Measurements from ENCODE around the gene GAS7.

Gene GAS7

DNA sequence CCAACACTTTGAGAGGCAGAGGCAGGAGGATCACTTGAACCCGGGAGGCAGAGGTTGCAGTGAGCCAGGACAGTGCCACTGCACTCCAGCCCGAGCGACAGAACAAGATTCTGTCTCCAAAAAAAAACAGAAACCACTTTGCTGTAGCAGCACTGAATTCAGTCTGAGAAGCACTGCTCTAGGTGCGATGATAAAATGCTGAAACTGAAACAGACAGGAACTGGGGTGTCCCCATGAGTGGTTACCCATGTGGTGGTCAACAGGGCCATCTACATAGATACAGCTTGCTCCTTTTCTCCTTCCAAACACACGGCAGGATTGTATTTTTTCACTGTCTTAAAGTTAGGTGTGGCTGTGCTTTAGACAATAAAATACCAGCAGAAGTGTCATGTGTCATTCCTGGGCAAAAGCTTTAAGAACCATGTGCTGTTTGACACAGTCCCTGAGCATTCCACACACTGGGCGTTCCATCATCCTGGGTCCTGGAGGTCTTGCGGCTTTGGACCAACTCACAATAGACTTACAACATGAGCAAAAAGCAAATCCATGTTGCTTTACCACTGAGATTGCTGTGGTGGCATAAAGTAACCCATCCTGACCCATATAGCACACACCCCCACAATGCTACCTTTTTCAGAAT is 11.5 kb downstream of the GAS7 start:
- no peak for ATAC-seq
- TF ChIP-seq ESRRG (CRISPR knock-in tag; IDR thresholded peaks at IDR 0.05) (no peak), TOX (CRISPR knock-in tag; IDR thresholded peaks at IDR 0.05; ENCODE audit: borderline replicate concordance) (no peak), RARB (CRISPR knock-in tag; IDR thresholded peaks at IDR 0.05) (no peak), SNAI2 (CRISPR knock-in tag; IDR thresholded peaks at IDR 0.05) (no peak), ZFP30 (CRISPR knock-in tag; IDR thresholded peaks at IDR 0.05) (no peak)

- no peak for TF ChIP-seq ZNF70 (CRISPR knock-in tag; IDR thresholded peaks at IDR 0.05)
- TF ChIP-seq PPARA (CRISPR knock-in tag; IDR thresholded peaks at IDR 0.05; ENCODE audit: borderline replicate concordance) = no peak
- TF ChIP-seq, protein P1, sequence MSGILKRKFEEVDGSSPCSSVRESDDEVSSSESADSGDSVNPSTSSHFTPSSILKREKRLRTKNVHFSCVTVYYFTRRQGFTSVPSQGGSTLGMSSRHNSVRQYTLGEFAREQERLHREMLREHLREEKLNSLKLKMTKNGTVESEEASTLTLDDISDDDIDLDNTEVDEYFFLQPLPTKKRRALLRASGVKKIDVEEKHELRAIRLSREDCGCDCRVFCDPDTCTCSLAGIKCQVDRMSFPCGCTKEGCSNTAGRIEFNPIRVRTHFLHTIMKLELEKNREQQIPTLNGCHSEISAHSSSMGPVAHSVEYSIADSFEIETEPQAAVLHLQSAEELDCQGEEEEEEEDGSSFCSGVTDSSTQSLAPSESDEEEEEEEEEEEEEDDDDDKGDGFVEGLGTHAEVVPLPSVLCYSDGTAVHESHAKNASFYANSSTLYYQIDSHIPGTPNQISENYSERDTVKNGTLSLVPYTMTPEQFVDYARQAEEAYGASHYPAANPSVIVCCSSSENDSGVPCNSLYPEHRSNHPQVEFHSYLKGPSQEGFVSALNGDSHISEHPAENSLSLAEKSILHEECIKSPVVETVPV (CRISPR knock-in tag; IDR thresholded peaks at IDR 0.05) = no peak
- no peak for TF ChIP-seq ZNF8 (CRISPR knock-in tag; IDR thresholded peaks at IDR 0.05)
- TF ChIP-seq ZNF565 (CRISPR knock-in tag; conservative IDR thresholded peaks at IDR 0.05; ENCODE audit: low read depth) = no peak
- TF ChIP-seq GLIS3 (CRISPR knock-in tag; IDR thresholded peaks at IDR 0.05) = no peak
- no peak for TF ChIP-seq OSR1 (CRISPR knock-in tag; IDR thresholded peaks at IDR 0.05)
- no peak for TF ChIP-seq ARNTL (CRISPR knock-in tag; IDR thresholded peaks at IDR 0.05; ENCODE audit: borderline replicate concordance, low read depth)
- no peak for TF ChIP-seq ISL1 (CRISPR knock-in tag; IDR thresholded peaks at IDR 0.05)
- TF ChIP-seq ZC3H10 (CRISPR knock-in tag; IDR thresholded peaks at IDR 0.05) = no peak
- TF ChIP-seq TOX (CRISPR knock-in tag; IDR thresholded peaks at IDR 0.05; ENCODE audit: borderline replicate concordance) = no peak
- no peak for TF ChIP-seq ESRRG (CRISPR knock-in tag; IDR thresholded peaks at IDR 0.05)
- TF ChIP-seq, protein P2, sequence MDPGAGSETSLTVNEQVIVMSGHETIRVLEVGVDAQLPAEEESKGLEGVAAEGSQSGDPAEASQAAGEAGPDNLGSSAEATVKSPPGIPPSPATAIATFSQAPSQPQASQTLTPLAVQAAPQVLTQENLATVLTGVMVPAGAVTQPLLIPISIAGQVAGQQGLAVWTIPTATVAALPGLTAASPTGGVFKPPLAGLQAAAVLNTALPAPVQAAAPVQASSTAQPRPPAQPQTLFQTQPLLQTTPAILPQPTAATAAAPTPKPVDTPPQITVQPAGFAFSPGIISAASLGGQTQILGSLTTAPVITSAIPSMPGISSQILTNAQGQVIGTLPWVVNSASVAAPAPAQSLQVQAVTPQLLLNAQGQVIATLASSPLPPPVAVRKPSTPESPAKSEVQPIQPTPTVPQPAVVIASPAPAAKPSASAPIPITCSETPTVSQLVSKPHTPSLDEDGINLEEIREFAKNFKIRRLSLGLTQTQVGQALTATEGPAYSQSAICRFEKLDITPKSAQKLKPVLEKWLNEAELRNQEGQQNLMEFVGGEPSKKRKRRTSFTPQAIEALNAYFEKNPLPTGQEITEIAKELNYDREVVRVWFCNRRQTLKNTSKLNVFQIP (CRISPR knock-in tag; IDR thresholded peaks at IDR 0.05; ENCODE audit: borderline replicate concordance, low read depth) = no peak
- no peak for TF ChIP-seq TCF4 (CRISPR knock-in tag; IDR thresholded peaks at IDR 0.05; ENCODE audit: borderline replicate concordance)
- TF ChIP-seq RARB (CRISPR knock-in tag; IDR thresholded peaks at IDR 0.05) = no peak
- no peak for TF ChIP-seq CREB5 (CRISPR knock-in tag; IDR thresholded peaks at IDR 0.05; ENCODE audit: low read depth)
- TF ChIP-seq BACH2 (CRISPR knock-in tag; IDR thresholded peaks at IDR 0.05; ENCODE audit: borderline replicate concordance) = no peak
- no peak for ATAC-seq
Measured at GRCh38 chr17:10183931-10184930, 14.2 kb downstream of the GAS7 start.

- no peak for TF ChIP-seq ZNF8 (CRISPR knock-in tag; IDR thresholded peaks at IDR 0.05)
- TF ChIP-seq ZFP30 (CRISPR knock-in tag; IDR thresholded peaks at IDR 0.05) = no peak
- TF ChIP-seq CSDC2 (CRISPR knock-in tag; IDR thresholded peaks at IDR 0.05) = no peak
- no peak for TF ChIP-seq GLIS3 (CRISPR knock-in tag; IDR thresholded peaks at IDR 0.05)
- ATAC-seq = no peak
Measured at GRCh38 chr17:10182785-10183184, 15.6 kb downstream of the GAS7 start.

DNA sequence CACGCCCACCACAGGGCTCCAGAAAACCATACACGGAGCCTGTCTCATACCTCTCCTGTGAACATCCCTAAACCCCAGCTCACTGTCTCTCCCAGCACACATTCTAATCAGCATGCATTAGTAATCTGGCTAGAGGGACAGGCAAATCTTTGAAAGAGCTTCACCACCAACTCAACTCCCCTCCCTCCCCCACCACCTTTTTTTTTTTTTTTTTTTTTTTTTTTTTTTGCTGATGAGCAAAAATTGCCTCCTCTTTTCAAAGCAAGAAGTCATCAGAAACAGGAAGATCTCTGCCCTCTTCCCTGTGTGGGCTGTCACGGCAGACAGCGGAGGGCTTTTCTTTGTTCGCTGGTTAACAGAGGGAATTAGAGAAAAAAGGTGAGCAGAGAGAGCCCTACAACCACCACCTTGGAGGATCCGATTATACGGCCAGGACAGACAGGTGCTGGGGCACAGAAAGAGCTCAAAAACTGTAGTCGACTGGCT is 19.9 kb downstream of the GAS7 start:
- TF ChIP-seq ZNF8 (CRISPR knock-in tag; IDR thresholded peaks at IDR 0.05) = no peak
- TF ChIP-seq ZFP3 (CRISPR knock-in tag; IDR thresholded peaks at IDR 0.05) = no peak
- no peak for TF ChIP-seq PPARA (CRISPR knock-in tag; IDR thresholded peaks at IDR 0.05; ENCODE audit: borderline replicate concordance)
- TF ChIP-seq OSR1 (CRISPR knock-in tag; IDR thresholded peaks at IDR 0.05) = no peak
- TF ChIP-seq, protein P2 (CRISPR knock-in tag; IDR thresholded peaks at IDR 0.05; ENCODE audit: borderline replicate concordance, low read depth) = no peak
- TF ChIP-seq TCF4 (CRISPR knock-in tag; IDR thresholded peaks at IDR 0.05; ENCODE audit: borderline replicate concordance) = no peak
- no peak for TF ChIP-seq ISL1 (CRISPR knock-in tag; IDR thresholded peaks at IDR 0.05)
- TF ChIP-seq ZNF70 (CRISPR knock-in tag; IDR thresholded peaks at IDR 0.05) = no peak
- no peak for TF ChIP-seq ARNTL (CRISPR knock-in tag; IDR thresholded peaks at IDR 0.05; ENCODE audit: borderline replicate concordance, low read depth)
- TF ChIP-seq TSHZ2 (CRISPR knock-in tag; IDR thresholded peaks at IDR 0.05) = no peak
- TF ChIP-seq RARB (CRISPR knock-in tag; IDR thresholded peaks at IDR 0.05) = no peak
- no peak for ATAC-seq
